Measurements from ENCODE around the gene BCAN.
A peak's percentile ranks its signal among the peaks of the same experiment; 100 is the strongest.

Gene BCAN

DNA sequence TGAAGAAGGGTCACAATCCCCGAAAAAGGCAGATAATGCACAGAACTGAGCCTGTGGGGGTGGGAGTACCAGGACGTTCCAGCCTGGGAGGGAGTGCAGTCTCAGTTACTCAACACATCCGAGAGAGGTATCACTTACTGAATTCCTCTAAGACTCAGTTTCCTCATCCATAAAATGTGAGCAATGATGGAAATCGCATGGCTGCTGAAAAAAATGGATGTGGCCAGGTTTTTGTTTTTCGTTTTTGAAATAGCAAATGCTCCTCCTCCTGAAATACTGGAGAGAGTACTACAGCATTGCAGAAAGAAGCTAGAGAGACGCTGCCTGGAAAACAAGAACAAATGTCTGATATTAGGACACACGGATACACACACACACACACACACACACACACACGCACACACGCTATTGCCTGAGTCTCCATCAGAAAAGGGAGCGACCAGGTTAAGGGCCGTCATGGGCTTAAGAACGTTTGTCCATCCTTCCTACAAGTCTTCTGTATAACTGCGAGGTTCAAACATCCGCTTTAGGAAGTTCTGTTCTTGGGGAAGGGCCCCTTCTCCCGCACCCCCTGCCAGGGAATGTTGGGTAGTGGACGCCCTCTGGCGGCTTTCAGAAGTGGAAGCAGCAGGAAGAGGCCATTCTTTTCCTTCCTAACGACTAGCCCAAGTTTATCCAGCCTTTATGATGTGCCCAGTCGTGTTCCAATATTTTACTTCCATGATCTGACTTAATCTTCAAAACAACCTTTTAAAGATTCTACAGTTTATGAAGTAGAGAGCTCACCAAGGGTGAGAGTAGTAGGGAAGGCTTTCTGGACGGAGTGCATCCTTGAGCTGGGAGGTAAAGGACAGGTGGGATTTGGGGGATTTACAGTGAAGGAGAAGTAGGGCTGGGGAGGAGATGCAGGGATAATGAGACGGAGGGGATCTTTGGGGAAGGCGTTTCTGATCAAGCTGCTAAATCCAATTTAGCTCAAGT lies 36.0 kb downstream of the BCAN start:
- H3K27ac ChIP-seq (ENCODE audit: low read depth, low read length), result peak overlapping the region; percentile 71
- peaks cover 44% of the 10 kb centered on the region for H3K4me1 ChIP-seq (ENCODE audit: control insufficient read depth, insufficient read depth, low read length)
- no peaks in the 10 kb centered on the region for H3K9me3 ChIP-seq (ENCODE audit: control insufficient read depth, insufficient read depth, low read length)
- no peak overlapping the region for H3K9ac ChIP-seq (ENCODE audit: low read depth, low read length)
- peaks cover 4% of the 10 kb centered on the region; the same call in 1 of the 2 replicates for H3K27me3 ChIP-seq (ENCODE audit: control insufficient read depth, insufficient read depth, low read length)
- H3K4me3 ChIP-seq (ENCODE audit: low read depth, low read length), result peak overlapping the region; percentile 73
- peaks cover 14% of the 10 kb centered on the region for H3K36me3 ChIP-seq (ENCODE audit: control insufficient read depth, insufficient read depth, low read length)

DNA sequence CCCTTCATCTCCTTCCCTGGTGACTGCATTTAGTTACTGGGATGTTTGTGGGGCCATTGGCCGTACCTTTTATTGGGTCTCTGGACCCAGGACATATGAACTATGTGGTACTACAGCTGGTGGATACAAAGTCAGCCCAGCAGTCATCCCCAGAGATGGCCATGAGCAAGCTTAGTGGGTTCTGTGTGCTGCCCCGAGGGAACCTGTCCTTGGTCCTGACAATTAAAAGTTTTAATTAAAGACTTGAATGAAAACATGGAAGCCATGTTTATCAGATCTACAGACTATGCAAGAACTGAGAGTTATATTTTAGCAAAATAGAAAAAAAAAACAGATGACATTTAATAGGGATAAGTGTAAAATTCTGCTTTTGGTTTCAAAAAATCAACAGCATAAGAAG lies 38.1 kb downstream of the BCAN start:
- no peak overlapping the region for H3K9ac ChIP-seq (ENCODE audit: low read depth, low read length)
- H3K27ac ChIP-seq (ENCODE audit: low read depth, low read length), result no peak overlapping the region
- H3K9me3 ChIP-seq (ENCODE audit: control insufficient read depth, insufficient read depth, low read length), result no peaks in the 10 kb centered on the region
- H3K36me3 ChIP-seq (ENCODE audit: control insufficient read depth, insufficient read depth, low read length), result 0 out of 2 replicates have a peak, but pooled peaks cover under 1% of the 10 kb centered on the region
- peaks cover 4% of the 10 kb centered on the region; the same call in 1 of the 2 replicates for H3K27me3 ChIP-seq (ENCODE audit: control insufficient read depth, insufficient read depth, low read length)
- H3K4me1 ChIP-seq (ENCODE audit: control insufficient read depth, insufficient read depth, low read length), result peaks cover 27% of the 10 kb centered on the region
- no peak overlapping the region for H3K4me3 ChIP-seq (ENCODE audit: low read depth, low read length)

DNA sequence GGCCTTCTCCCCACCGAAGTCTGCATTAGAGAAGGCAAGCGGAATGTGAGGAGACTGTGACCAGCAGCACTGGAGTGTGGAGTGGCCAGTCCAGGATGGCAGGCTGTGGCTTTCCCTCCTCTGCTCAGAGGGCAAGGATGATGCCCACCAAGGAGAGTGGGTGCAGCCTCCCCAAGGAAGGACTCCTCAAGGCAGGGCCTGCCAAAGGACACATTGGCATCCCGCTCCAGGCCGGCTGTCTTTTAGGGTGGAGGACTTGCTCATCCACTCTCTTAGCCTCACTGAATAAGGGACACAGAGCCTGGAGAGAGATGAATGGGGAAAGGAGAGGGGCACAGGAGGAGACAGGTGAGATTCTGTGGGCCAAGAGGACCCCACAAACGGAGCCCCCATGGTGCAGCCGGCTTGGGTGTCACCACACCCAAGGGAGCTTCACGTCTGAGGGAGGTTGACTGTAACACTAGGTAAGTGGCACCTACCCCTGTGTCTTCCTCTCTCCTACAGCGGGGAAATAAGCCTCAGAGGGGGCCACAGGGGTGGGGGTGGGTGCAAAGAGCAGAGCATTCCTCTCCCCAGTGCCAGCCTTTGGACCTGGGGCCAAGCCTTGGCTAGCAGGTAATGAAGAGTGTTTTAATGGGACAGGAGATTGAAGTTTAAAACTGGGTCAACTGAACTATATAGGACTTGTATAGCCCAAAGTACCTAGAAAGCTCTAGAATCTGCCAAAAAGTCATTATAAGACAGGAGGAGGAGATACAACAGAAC lies 39.5 kb downstream of the BCAN start:
- Histone ChIP-seq H3K9me3 (ENCODE audit: control insufficient read depth, insufficient read depth, low read length) (no peaks in the 10 kb centered on the region), H3K4me3 (ENCODE audit: low read depth, low read length) (no peak overlapping the region), H3K27me3 (ENCODE audit: control insufficient read depth, insufficient read depth, low read length) (no peaks in the 10 kb centered on the region), H3K36me3 (ENCODE audit: control insufficient read depth, insufficient read depth, low read length) (no peaks in the 10 kb centered on the region), H3K4me1 (ENCODE audit: control insufficient read depth, insufficient read depth, low read length) (peaks cover 15% of the 10 kb centered on the region), H3K9ac (ENCODE audit: low read depth, low read length) (no peak overlapping the region), H3K27ac (ENCODE audit: low read depth, low read length) (no peak overlapping the region)

DNA sequence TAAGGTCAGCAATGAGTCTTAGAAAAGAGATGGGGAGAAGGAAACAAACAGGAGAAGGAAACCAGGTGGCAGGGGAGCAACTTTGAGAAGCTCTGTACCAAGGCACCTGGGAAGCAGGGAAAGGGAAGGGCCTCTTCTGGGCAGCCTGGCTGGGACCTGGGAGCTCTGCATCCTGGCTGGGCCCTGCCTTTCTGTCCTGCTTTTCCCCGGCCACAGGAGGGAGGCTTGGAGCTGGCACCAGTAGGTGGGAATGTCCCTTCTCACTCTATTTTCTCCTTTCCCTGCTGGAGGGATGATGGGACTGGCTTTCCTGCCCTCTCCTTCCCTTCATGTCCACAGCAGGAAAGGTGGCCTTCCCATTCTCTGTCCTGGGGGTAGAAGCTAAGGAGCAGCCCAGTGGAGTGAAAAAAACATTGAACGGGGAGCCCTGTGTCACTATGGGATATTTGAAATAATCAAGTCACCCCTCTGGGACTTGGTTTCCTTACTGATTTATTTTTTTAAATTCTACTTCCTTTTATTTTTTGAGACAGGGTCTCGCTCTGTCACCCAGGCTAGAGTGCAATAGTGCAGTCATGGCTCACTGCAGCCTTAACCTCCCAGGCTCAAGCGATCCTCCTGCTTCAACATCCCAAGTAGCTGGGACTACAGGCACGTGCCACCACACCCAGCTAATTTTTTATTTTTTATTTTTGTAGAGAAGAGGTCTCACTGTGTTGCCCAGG lies 40.4 kb downstream of the BCAN start:
- no peaks in the 10 kb centered on the region for H3K27me3 ChIP-seq (ENCODE audit: control insufficient read depth, insufficient read depth, low read length)
- peaks cover 15% of the 10 kb centered on the region for H3K4me1 ChIP-seq (ENCODE audit: control insufficient read depth, insufficient read depth, low read length)
- no peak overlapping the region for H3K4me3 ChIP-seq (ENCODE audit: low read depth, low read length)
- H3K36me3 ChIP-seq (ENCODE audit: control insufficient read depth, insufficient read depth, low read length), result no peaks in the 10 kb centered on the region
- no peaks in the 10 kb centered on the region for H3K9me3 ChIP-seq (ENCODE audit: control insufficient read depth, insufficient read depth, low read length)
- H3K9ac ChIP-seq (ENCODE audit: low read depth, low read length), result no peak overlapping the region
- H3K27ac ChIP-seq (ENCODE audit: low read depth, low read length), result no peak overlapping the region

DNA sequence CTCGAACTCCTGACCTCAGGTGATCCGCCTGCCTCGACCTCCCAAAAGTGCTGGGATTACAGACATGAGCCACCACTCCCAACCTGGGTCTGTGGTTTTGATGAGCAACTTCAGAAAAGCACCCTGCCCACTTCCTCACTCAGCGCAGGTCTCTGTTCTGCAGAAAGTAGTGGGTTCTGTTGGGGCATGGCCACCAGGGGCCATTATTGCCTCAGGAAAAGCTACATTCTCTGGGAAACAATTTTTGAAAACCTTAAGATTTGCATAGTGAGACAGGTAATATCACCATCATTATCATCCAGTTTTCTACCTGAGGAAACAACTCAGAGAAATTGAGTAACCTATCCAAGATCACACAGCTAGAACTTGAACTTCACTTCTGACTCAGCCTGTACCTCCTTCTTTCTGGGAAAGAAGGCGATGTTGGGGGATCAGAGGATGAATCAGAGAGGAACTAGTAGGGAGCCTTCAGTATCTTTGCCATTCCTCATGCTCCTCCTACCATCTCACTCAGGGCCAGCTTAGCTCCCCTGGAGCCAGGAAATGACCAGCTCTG lies 42.4 kb downstream of the BCAN start:
- Histone ChIP-seq H3K36me3 (ENCODE audit: control insufficient read depth, insufficient read depth, low read length) (no peaks in the 10 kb centered on the region), H3K4me1 (ENCODE audit: control insufficient read depth, insufficient read depth, low read length) (peaks cover 12% of the 10 kb centered on the region), H3K4me3 (ENCODE audit: low read depth, low read length) (no peak overlapping the region), H3K9me3 (ENCODE audit: control insufficient read depth, insufficient read depth, low read length) (no peaks in the 10 kb centered on the region), H3K9ac (ENCODE audit: low read depth, low read length) (no peak overlapping the region), H3K27ac (ENCODE audit: low read depth, low read length) (no peak overlapping the region), H3K27me3 (ENCODE audit: control insufficient read depth, insufficient read depth, low read length) (no peaks in the 10 kb centered on the region)

DNA sequence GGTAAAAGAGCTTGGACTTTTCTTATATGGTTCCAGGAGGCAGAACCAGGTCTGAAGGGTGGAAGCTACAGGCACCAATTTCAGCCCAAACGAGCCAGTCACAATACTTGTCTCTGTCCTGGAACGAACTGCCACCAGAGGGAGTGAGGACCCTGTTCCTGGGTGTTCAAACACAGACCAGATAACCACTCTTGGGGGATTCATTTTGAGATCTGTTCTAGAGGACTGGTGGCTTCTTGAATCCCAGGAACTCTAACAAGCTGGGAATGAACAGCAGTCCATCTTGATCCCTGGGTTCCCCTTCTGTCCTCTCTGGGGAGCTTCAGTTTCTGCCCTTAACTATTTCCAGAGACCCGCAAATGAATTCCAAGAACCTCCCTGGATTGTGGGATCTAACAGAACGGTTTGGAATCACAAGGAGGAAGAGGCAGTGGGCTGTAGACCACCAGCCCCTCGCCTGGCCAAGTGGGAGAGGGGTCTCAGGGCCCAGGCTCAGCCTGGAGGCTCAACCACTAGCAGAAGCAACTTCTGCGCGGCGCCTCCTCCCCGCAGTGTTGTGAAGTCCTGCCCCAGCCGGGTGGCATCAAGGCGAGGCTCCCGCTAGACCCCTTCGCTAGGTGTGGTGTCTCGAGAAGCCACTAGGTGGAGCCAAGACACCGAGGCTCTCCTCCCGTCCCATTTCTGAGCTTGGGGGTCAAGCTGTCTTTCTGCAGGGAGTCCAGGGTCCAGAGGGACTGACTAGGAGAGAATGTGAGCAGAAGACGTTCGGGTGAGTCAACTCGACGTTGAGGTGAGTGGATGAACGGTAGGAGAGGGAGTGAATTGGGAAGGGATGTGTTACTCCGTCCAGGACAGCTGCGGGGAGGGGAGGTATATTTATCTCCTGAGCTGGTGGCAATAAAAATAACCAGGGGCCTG lies 47.4 kb downstream of the BCAN start:
- H3K4me3 ChIP-seq (ENCODE audit: low read depth, low read length), result peak overlapping the region; percentile 54
- peaks cover 49% of the 10 kb centered on the region for H3K4me1 ChIP-seq (ENCODE audit: control insufficient read depth, insufficient read depth, low read length)
- H3K36me3 ChIP-seq (ENCODE audit: control insufficient read depth, insufficient read depth, low read length), result no peaks in the 10 kb centered on the region
- peaks cover 8% of the 10 kb centered on the region; the same call in 1 of the 2 replicates for H3K27me3 ChIP-seq (ENCODE audit: control insufficient read depth, insufficient read depth, low read length)
- no peak overlapping the region for H3K9ac ChIP-seq (ENCODE audit: low read depth, low read length)
- no peak overlapping the region for H3K27ac ChIP-seq (ENCODE audit: low read depth, low read length)
- no peaks in the 10 kb centered on the region for H3K9me3 ChIP-seq (ENCODE audit: control insufficient read depth, insufficient read depth, low read length)

DNA sequence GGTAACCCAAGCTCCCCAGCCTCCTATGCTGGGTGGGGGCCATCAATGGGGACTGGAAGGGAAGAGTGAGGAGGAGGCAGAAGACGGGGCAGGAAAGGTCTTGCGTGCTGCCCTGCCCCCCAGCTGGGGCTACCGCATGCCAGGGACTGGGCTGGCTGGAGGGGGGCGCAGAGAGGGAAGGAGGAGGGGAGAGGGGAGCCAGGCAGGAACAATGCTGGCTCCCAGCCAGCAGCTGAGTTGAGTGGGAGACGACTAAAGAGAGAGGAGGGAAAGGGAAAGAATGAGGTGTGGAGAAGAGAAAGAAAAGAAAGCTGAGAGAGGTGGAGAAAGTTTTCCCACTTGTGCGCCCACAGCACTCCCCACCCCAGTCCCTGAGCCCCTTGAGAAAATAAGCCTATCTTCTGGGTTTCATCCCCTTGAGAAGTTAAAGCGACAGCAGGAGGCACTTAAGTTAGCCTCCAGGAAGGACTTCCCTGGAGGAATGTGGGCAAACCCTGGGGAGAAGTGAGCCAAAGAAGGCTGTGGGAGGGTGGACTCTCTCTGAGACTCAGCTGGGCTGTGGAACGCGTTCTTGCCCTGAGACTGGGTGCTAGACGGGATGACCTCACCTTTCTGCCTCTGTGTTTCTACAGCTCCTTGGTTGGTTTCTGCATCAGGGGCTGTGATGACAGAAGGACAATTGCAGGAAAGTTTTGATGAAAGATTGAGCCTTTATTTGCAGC lies 48.2 kb downstream of the BCAN start:
- Histone ChIP-seq H3K4me1 (ENCODE audit: control insufficient read depth, insufficient read depth, low read length) (peaks cover 54% of the 10 kb centered on the region), H3K27ac (ENCODE audit: low read depth, low read length) (no peak overlapping the region), H3K9ac (ENCODE audit: low read depth, low read length) (no peak overlapping the region), H3K27me3 (ENCODE audit: control insufficient read depth, insufficient read depth, low read length) (peaks cover 8% of the 10 kb centered on the region; the same call in 1 of the 2 replicates), H3K36me3 (ENCODE audit: control insufficient read depth, insufficient read depth, low read length) (no peaks in the 10 kb centered on the region), H3K4me3 (ENCODE audit: low read depth, low read length) (peak overlapping the region; percentile 54), H3K9me3 (ENCODE audit: control insufficient read depth, insufficient read depth, low read length) (no peaks in the 10 kb centered on the region)

DNA sequence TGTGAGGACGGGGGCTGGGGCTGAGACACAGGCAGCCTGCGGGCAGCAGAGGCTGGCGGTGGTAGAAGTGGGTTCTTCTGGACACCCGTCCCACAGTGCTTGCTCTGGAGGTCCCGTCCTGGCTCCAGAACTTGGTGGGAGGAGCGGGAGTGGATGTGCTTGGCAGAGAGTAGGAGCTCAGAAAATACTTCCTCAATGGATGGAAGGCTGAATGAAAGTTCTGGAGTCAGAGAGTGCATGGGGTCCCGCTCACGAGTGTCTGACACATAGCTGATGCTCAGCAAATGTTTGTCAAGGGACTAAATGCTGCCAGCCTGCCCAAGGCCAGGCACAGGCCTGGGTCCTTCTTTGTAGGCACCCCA lies 48.7 kb downstream of the BCAN start:
- no peak overlapping the region for H3K27ac ChIP-seq (ENCODE audit: low read depth, low read length)

DNA sequence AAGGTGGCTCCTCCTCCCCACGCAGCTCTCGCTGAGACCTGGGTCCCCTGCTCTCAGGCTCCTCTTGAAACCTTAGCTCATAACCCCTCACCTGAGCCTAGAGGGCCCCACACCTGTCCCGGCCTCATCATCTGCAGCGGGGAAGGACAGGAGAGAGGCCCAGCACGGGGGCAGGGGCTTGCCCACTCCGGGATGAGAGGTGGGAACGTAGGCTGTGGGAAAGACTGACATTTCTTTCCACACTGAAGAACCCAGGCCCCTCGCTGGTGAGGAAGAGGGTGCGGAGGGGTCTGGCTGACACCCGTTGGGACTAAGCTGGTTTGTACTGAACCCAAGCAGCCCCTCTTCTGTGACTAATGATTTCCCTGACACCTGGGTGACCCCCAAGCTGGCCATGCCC lies 49.3 kb downstream of the BCAN start:
- Histone ChIP-seq H3K9ac (ENCODE audit: low read depth, low read length) (no peak overlapping the region), H3K4me3 (ENCODE audit: low read depth, low read length) (no peak overlapping the region; the same call in 1 of the 2 replicates), H3K36me3 (ENCODE audit: control insufficient read depth, insufficient read depth, low read length) (no peaks in the 10 kb centered on the region), H3K27me3 (ENCODE audit: control insufficient read depth, insufficient read depth, low read length) (peaks cover 8% of the 10 kb centered on the region; the same call in 1 of the 2 replicates), H3K27ac (ENCODE audit: low read depth, low read length) (peak overlapping the region; percentile 30), H3K4me1 (ENCODE audit: control insufficient read depth, insufficient read depth, low read length) (peaks cover 54% of the 10 kb centered on the region), H3K9me3 (ENCODE audit: control insufficient read depth, insufficient read depth, low read length) (no peaks in the 10 kb centered on the region)

More for the DNA sequence above, 48.7 kb downstream of the BCAN start:
- peaks cover 54% of the 10 kb centered on the region for H3K4me1 ChIP-seq (ENCODE audit: control insufficient read depth, insufficient read depth, low read length)
- no peak overlapping the region for H3K4me3 ChIP-seq (ENCODE audit: low read depth, low read length)
- no peak overlapping the region for H3K9ac ChIP-seq (ENCODE audit: low read depth, low read length)
- H3K27me3 ChIP-seq (ENCODE audit: control insufficient read depth, insufficient read depth, low read length), result peaks cover 8% of the 10 kb centered on the region; the same call in 1 of the 2 replicates
- no peaks in the 10 kb centered on the region for H3K36me3 ChIP-seq (ENCODE audit: control insufficient read depth, insufficient read depth, low read length)
- H3K9me3 ChIP-seq (ENCODE audit: control insufficient read depth, insufficient read depth, low read length), result no peaks in the 10 kb centered on the region

All from HUES48 (cell line).